PC-9 (cell line): ENCODE results near the gene GDPD4. TPM values are rescaled to one million over a fixed set of nuclear protein-coding genes. Genes with fewer than 3 reads are reported as not detected.

Source experiments
- BruUV-seq: library from RNA; stranded (reverse); fragments of 400-500 nt; replicated peaks from 2 replicates; lab custom pipeline; 2021; lab: Mats Ljungman, UMichigan
- CTCF ChIA-PET: fragments of 300-600 bp; sonication (Branson Sonifier 250); formaldehyde crosslinking; loops from one replicate; lab custom pipeline; 2022; ENCODE audit warnings: antibody characterized with exemption; lab: Charles Lee
- POLR2A ChIA-PET: fragments of 300-600 bp; sonication (Branson Sonifier 250); formaldehyde crosslinking; loops from one replicate; lab custom pipeline; 2022; ENCODE audit warnings: antibody characterized with exemption; ENCODE audit not compliant: unreplicated experiment; lab: Charles Lee
- DNase-seq, 2 experiments: peaks; one replicate each; pipeline versions ENCODE4 v3.0.0 to v3.0.0-alpha.2; 2015 to 2022; ENCODE audit warnings: mixed read lengths in 1 of 2
- H2AFZ ChIP-seq: fragments of 200-600 bp; sonication (generic); 2 replicates; pipeline ENCODE4 v1.8.1; 2017; ENCODE audit warnings: antibody characterized with exemption
- H3F3A ChIP-seq: fragments of 200-600 bp; sonication (generic); 2 replicates; pipeline ENCODE4 v1.8.1; 2017; ENCODE audit warnings: antibody characterized with exemption, mild to moderate bottlenecking, low read depth; ENCODE audit not compliant: insufficient read depth
- H3K27ac ChIP-seq: fragments of 200-600 bp; sonication (generic); 2 replicates; pipeline ENCODE4 v1.6.1; 2016; ENCODE audit warnings: mixed run types
- H3K27me3 ChIP-seq: fragments of 200-600 bp; sonication (generic); 2 replicates; pipeline ENCODE4 v1.6.1; 2016; ENCODE audit warnings: low read depth, mixed run types; ENCODE audit not compliant: insufficient read depth
- H3K36me3 ChIP-seq: fragments of 200-600 bp; sonication (generic); 2 replicates; pipeline ENCODE4 v1.6.1; 2016; ENCODE audit warnings: low read depth, mixed run types
- H3K4me1 ChIP-seq: fragments of 200-600 bp; sonication (generic); replicated peaks from 2 replicates; pipeline ENCODE4 v1.6.1; 2016; ENCODE audit warnings: mixed run types; ENCODE audit not compliant: insufficient read depth
- H3K4me2 ChIP-seq: fragments of 200-600 bp; sonication (generic); 2 replicates; pipeline ENCODE4 v1.6.1; 2017; ENCODE audit warnings: mixed run types
- H3K4me3 ChIP-seq: fragments of 200-600 bp; sonication (generic); 2 replicates; pipeline ENCODE4 v1.6.1; 2016; ENCODE audit warnings: mixed run types
- H3K79me2 ChIP-seq: fragments of 200-600 bp; sonication (generic); 2 replicates; pipeline ENCODE4 v1.6.1; 2017; ENCODE audit warnings: low read depth, mixed run types
- H3K9me2 ChIP-seq: fragments of 200-600 bp; sonication (generic); 2 replicates; pipeline ENCODE4 v1.8.1; 2017; ENCODE audit warnings: mild to moderate bottlenecking; ENCODE audit not compliant: insufficient read depth
- H3K9me3 ChIP-seq: fragments of 200-600 bp; sonication (generic); 2 replicates; pipeline ENCODE4 v1.8.1; 2016; ENCODE audit warnings: low read depth; ENCODE audit not compliant: insufficient read depth
- H4K20me1 ChIP-seq: fragments of 200-600 bp; sonication (generic); 2 replicates; pipeline ENCODE4 v1.8.1; 2017; ENCODE audit not compliant: insufficient read depth
- CTCF ChIP-seq: fragments of 200-600 bp; sonication (generic); conservative IDR thresholded peaks from 2 replicates; pipeline ENCODE4 v1.6.1; 2017; ENCODE audit warnings: mixed run types, antibody characterized with exemption, mild to moderate bottlenecking, moderate library complexity
- EZH2 ChIP-seq: fragments of 200-600 bp; sonication (generic); IDR thresholded peaks from 2 replicates; pipeline ENCODE4 v1.8.0; 2017; ENCODE audit warnings: antibody characterized with exemption, low read depth
- intact Hi-C: fragments of 100-400 bp; cut with micrococcal nuclease; formaldehyde crosslinking; loops from one replicate; pipeline ENCODE4 v1.10.0; 2022; ENCODE audit not compliant: unreplicated experiment
- total RNA-seq: library from RNA; stranded (reverse); gene quantifications from 2 replicates; pipeline ENCODE4 v1.2.3, GENCODE V29; 2021

Gene GDPD4
- total RNA-seq, 1 experiment from 2014 or later = not detected

DNA sequence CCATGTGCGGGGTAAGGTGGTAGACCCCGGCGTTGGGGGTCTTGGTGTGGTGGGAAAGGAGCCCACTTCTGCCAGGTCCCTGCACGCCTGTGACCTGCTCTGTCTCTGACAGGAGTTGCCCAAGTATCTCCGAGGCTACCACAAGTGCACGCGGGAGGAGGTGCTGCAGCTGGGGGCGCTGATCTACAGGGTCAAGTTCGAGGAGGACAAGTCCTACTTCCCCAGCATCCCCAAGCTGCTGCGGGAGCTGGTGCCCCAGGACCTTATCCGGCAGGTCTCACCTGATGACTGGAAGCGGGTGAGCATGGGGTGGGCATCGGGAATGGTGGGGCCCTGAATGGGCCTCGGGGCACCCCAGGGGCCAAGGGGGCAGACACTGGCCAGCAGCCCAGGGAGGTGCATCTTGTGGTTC is 90.4 kb downstream of the GDPD4 start:
- Histone ChIP-seq H3K27me3 (0 out of 2 replicates have a peak, but pooled peaks cover 4% of the 10 kb centered on the region), H2AFZ (no peak overlapping the region), H3K4me2 (no peak overlapping the region), H4K20me1 (no peaks in the 10 kb centered on the region), H3K27ac (no peak overlapping the region), H3K9me3 (no peaks in the 10 kb centered on the region), H3K4me3 (no peak overlapping the region), H3F3A (no peaks in the 10 kb centered on the region), H3K79me2 (no peaks in the 10 kb centered on the region), H3K36me3 (no peaks in the 10 kb centered on the region), H3K9me2 (no peaks in the 10 kb centered on the region), H3K4me1 (no peaks in the 10 kb centered on the region)
- intact Hi-C loops = no loop called here
- CTCF ChIA-PET = no interaction called here
- POLR2A ChIA-PET = no interaction called here
- TF ChIP-seq CTCF (no peak), EZH2 (no peak)
- DNase-seq = no peak
- no TSS peak for BruUV-seq

GRCh38 chr11:77209663-77210062 is 91.8 kb downstream of the GDPD4 start:
- H3K27me3 ChIP-seq = 0 out of 2 replicates have a peak, but pooled peaks cover 9% of the 10 kb centered on the region
- no peak for DNase-seq
- no peaks in the 10 kb centered on the region for H4K20me1 ChIP-seq
- no peaks in the 10 kb centered on the region for H3K36me3 ChIP-seq
- ChIA-PET CTCF (no interaction called here), POLR2A (no interaction called here)
- no peaks in the 10 kb centered on the region for H3K9me3 ChIP-seq
- H3K4me2 ChIP-seq = no peak overlapping the region
- no peak overlapping the region for H2AFZ ChIP-seq
- TF ChIP-seq CTCF = no peak
- no peak for TF ChIP-seq EZH2
- H3K79me2 ChIP-seq = no peaks in the 10 kb centered on the region
- no peak overlapping the region for H3K27ac ChIP-seq
- intact Hi-C loops = no loop called here
- H3K4me3 ChIP-seq = no peak overlapping the region
- no peaks in the 10 kb centered on the region for H3K9me2 ChIP-seq
- H3K4me1 ChIP-seq = no peaks in the 10 kb centered on the region
- no peaks in the 10 kb centered on the region; the same call in 1 of the 2 replicates for H3F3A ChIP-seq
- no TSS peak for BruUV-seq

- H3K4me2 ChIP-seq = no peak overlapping the region
- CTCF ChIA-PET = no interaction called here
- no TSS peak for BruUV-seq
Observed at GRCh38 chr11:77208535-77208934, 93.0 kb downstream of the GDPD4 start.

More at GRCh38 chr11:77208535-77208934, 93.0 kb downstream of the GDPD4 start:
- H3K4me1 ChIP-seq = no peaks in the 10 kb centered on the region
- H3K9me2 ChIP-seq = no peaks in the 10 kb centered on the region
- H2AFZ ChIP-seq = no peak overlapping the region
- intact Hi-C loops = no loop called here
- H4K20me1 ChIP-seq = no peaks in the 10 kb centered on the region
- no peaks in the 10 kb centered on the region for H3K9me3 ChIP-seq
- no peak for TF ChIP-seq EZH2
- no peak for TF ChIP-seq CTCF
- no peak overlapping the region for H3K27ac ChIP-seq
- POLR2A ChIA-PET = interaction anchor here (0.5 kb wide), 1 partner anchor 336 kb away, joined by 3 read pairs; no protein-coding TSS in a partner anchor
- no peak for DNase-seq
- H3K4me3 ChIP-seq = no peak overlapping the region
- no peaks in the 10 kb centered on the region for H3K79me2 ChIP-seq
- no peaks in the 10 kb centered on the region; the same call in 1 of the 2 replicates for H3F3A ChIP-seq
- no peaks in the 10 kb centered on the region for H3K36me3 ChIP-seq
- 0 out of 2 replicates have a peak, but pooled peaks cover 9% of the 10 kb centered on the region for H3K27me3 ChIP-seq
